ENCODE data around the gene ACAA1.

ACAA1 gene

DNA sequence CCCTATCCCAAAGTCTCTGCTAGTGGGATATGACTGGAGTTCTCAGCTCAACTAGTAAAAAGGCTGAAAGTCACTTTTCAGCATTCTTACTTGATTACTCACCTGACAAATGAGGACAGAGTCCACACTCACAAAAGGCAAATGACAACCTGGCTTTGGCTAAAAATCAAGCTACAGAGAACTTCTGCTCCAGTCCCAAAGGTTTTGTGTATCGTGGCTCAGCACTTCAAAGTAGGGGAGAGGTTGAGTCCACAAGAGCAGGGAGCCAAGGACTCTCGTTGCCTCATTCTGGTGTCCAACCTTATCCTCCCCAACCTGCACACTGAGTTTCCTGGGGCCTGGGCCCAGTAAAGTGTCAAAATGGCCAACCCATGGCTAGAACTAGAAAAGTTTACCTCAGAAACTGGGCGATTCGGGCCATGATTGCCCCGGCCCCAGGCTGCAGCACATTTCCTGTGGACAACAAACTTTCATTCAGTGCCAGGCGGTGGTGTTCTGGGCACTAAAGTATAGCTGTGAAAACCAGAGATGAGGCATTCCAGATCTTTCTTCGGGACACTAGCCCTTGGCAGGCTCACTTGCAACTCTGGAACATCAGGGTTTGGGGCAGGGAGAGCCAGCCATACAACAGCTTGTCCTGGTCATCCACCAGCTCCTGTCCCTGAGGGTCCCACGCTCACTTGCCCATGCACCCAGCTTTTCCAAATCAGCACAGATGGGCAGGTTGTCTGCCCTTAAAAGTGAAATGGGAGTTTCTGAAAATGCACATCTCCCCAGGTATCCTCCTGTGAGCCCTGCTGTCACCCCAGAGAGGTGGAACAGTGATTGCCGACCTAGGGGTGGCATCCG, 3.1 kb downstream of the ACAA1 start:
- DNase-seq: no peak

DNA sequence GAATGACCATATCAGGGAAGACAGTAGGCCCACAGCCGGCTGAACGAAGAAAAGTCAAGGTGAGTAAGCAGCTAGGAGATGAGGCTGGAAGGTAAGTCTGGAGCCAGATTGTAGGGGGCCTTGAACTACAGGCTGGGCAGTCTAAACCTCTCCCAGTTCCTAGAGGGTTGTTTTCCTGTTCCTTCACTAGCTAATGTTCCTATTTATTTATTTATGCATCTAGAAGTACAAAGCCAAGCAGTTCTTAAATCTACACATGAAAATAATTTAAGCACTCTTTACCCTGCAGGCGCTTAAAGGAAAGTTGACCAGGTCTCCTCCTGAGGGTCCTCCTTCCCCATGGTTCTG, 3.7 kb downstream of the ACAA1 start:
- DNase-seq: no peak

DNA sequence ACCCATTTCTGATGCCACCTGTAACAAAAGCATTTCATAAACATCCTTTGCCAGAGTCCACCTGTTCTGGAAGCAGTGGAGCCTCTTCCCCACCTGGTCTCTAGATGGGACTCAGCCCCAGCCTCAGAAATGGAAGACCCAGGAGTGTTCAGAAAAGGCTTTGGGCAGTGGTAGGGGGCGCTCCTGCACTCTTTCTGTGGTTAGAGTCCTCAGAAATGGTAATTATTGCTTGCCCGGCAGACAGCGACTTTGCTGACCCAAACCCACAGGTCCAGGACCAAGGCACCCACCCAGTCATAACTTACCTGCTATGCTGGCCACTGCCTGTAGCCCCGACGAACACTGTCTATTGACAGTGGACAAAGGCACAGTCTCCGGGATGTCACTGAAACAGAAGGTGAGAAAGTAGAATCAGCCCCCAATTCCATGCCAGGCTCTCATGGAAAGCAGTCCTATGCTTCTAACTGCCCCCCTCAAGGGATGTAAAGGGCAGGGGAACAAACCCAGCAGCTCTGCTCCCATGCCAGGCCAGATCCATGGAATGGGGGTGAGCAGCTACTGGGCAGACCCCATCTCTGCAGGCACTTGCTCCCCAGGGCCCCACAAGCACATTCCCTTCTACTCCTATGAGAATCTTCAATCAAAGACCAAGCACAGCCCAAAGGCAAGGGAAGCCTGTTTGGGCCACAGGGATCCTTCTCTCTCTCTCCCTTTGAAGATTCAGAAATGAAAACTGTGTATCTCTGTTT, 5.1 kb downstream of the ACAA1 start:
- DNase-seq: peak; percentile 32

DNA sequence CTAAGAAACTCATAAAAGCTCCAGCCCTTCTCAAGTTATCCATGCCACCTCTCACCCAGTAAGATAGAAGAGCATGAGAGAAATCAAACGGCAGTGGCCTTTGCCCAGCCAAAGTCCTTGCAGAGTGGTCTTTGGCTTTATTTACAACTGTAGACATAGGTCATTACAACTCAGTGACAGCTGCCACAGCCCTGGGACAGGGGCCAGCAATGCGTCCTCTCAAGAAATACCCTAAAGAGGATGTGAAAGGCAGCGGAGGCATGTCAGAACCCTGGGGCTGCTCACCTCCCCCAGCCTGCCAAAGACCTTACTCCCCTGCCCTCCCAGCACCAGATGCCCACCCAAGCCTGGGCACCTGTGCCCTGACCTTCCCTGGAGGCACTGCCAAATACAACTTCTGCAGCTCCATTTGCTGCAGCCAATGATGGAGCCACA, 6.3 kb downstream of the ACAA1 start:
- no peak for DNase-seq

DNA sequence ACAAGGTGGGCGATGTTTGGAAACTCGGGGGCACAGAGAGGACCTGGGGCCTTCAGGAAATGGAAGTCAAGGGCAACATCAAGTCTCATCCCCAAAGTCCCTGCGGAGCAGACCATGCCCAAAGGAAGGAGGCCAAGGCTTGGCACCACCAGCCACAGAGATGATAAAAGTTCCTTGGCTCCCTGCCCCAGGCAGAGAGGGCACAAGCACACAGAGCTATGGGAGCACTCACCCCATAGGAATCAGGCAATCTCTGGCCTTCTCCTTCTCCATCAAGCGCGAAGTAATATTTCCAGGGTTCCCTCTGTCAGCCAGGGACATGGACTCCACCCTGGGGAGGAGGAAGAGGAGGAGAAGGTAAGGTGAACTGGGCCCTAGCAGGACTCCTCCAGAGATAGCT, 7.9 kb downstream of the ACAA1 start:
- no peak for DNase-seq

DNA sequence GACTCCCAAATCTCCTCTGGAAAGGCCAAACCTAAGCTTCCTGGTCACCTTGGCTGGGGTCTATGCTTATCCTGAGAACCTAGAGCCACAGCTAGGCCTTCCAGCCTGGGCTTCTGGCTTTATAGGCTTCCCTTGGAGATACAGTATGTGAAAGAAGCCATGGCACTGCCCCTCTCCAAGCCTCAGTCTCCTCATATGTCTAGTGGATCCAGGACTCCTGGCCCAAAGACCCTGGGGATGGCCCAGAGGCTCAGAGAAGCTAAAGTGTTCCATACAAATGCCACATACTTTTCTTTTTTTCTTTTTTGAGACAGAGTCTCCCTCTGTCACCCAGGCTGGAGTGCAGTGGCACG, 8.6 kb downstream of the ACAA1 start:
- DNase-seq: no peak

DNA sequence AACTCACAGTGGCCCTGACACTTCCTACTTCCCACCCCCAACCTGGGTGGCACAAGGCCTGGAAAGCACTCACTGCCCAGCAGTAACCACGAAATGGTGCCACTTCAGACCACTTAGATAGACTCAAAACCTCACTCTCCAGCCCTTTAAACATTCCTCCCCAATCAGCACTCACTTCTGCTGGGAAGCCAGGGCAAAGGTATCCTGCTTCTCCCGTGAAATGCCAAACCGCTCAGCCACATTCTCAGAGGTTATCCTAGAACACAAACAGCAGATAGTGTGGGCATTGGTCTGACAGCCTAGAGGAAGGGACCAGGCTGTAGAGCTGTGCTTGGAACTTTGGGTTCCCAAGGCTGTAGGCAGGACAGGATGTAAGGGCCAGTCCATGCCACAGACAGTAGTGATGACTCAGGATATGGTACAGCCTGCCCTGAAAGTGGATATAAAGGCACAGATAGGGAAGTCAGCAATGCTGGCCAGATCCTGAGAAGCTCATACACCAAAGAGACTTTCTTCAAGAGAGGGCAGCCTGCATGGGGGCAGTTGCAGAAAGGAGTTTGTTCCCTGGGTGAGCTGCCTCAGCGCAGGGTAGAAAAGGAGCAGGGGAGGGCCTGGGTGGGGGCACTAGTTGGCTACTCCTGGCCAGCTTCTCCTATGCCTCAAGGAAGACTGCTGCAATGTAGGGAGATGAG, 9.2 kb downstream of the ACAA1 start:
- no peak for DNase-seq

DNA sequence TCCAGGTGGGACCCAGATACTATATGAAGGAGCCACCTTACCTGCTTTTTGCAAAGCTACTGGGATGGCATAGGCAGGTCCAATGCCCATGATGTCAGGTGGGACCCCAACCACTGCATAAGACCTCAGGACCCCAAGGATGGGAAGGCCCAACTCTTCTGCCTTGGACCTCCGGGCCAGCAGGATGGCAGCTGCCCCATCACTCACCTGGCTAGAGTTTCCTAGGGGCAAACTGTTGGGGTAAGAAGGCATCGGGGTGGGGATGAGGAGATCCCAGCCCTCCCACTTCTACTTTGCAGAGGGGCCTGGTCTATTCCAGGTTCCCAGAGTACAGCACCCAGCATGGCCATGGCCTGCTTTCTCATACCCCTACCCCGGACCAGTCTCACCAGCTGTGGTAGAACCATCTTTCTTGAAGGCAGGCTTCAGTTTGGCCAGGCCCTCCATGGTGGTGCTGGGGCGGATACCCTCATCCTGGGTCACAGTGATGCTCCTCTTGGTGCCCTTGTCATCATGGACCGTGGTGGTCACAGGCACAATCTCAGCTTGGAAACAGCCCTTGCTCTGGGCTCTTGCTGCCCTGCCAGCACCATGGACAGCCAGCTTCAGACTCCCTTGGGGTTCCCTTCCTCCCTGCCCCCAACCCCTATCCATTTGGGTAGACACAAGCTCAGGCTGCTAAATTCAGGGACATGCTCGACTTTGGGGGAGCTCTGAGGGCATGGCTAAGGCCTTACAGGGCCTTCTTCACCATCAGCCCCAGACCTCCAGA, 10.6 kb downstream of the ACAA1 start:
- DNase-seq: no peak

DNA sequence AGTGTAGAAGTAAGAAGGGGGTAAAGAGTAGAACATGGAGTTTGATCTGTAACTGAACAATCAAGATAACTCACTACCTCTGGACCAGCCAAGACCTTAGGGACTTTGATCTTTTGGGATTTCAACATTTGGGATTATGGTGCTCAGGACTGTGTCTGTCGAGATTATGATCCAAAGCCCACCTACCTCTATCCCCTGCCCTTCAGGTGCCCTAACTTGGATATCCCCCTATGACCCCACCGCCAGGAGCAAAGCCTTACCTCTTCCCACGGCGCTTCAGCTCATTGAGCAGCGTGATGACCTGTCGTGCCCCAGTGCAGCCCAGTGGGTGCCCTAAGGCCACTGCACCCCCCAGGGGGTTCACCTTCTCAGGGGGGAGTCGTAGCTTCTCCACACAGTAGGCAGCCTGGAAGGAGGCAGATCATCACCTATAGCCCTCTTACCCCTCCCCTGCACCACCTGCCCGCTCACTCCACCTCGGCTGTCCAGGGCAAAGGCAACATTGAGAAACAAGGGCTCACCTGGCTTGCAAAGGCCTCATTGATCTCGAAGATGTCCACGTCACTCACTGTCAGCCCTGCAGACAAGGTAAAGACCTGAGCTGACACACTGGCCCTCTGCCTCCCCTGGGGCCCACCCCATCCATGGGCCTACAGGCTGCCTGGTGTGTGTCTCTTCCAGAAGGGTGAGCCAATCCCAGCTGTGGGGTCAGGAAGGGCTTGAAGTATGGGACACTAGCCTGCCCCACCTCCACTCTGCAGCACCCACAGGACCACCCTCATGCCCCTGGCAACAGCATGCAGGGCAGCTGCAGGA, 11.4 kb downstream of the ACAA1 start:
- DNase-seq: no peak

DNA sequence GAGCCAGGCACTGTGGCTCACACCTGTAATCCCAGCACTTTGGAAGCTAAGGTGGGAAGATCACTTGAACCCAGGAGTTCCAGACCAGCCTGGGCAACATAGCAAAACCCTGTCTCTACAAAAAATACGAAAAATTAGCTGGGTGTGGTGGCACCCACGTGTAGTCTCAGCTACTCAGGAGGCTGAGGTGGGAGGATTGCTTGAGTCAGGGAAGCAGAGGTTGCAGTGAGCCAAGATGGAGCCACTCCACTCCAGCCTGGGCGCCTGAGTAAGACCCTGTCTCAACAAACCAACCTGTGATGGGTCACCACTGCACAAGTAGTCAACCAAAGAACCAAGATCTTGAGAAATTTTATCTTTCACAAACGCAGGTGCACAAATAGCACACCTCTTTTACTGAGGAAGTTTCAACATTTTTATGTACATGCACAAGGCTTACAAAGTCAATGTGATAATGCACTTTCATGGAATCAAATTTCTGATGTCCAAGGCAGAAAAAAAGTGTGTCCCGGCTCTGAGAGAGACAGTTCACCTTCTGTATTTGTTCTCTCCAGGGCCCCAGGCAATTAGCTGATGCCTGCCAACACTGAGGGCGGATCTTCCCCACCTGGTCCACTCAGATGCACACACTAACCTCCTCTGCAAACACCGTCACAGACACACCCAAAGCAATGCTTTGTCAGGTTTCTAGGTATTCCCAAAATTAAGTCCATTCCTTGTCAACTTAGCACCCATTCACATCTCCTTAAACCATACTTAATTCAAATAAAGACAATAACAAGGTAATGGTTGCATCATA, 12.4 kb downstream of the ACAA1 start:
- DNase-seq: no peak

DNA sequence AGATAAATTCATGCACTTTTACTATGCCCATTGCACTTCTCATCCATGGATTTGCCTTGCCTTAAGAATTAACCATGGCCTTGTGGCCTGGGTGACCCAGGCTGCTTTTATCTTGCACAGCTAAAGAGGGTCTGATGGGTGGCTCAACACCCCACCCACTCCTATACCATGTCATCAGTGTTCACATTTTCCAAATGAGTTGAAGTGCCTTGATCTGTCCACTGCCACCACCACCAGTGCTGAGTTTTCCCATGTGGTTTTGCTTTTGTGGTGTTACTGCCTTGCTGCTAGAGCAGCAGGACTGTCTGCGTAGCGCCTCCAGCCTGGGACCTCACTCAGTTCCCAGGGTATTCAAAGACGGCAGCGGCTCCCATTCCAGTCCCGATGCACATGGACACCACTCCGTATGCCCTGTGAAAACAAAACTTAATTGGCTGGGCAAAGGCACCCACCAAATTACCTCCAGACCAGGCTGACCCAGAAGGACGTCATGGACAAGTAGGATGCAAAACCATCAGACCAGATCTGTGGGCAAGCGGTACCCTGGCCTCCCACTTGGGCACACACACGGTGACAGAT, 14.1 kb downstream of the ACAA1 start:
- DNase-seq: no peak

DNA sequence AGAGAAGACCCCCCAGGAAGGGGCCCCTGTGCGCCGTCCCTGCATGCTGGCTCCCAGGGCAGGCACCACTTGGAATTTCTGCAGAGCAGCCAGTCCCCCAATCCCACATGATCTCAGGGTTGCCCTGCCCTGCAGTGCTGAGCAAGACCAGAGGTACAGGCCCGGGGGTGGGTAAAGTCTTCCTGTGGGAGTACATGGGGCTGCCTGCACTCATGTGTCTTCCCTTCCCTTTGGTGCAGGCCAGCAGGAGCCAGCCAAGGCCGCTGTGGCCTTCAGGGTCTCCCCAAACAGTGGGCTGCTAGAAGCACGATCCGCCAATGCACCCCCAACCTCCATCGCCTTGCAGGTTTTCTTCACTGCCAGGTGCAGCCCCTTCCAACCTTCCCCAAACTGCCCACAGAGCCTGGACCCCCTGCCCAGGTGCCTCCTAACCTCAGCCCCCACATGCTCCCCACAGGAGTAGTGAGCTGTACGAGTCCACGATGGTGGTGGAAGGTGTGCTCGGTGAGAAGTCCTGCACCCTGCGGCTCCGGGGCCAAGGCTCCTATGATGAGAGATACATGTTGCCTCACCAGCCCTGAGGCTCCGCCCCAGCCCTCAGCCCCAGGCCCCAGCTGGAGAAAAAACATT, 15.0 kb downstream of the ACAA1 start:
- DNase-seq: no peak

DNA sequence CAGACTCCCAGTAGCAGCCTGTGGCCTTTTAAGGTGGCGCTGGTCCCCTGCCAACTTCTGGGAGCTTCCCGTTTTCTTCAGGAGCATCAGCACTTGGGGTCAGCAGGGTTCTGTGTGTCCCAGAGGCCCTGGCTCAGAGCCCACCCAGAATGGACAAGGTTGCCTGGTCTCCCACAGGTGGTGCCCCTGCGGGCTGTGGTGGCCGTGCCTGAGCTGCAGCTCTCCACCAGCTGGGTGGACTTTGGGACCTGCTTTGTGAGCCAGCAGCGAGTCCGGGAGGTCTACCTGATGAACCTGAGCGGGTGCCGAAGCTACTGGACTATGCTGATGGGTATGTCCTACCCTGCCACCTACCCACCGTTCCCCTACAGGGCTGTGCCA, 15.5 kb downstream of the ACAA1 start:
- DNase-seq: no peak

DNA sequence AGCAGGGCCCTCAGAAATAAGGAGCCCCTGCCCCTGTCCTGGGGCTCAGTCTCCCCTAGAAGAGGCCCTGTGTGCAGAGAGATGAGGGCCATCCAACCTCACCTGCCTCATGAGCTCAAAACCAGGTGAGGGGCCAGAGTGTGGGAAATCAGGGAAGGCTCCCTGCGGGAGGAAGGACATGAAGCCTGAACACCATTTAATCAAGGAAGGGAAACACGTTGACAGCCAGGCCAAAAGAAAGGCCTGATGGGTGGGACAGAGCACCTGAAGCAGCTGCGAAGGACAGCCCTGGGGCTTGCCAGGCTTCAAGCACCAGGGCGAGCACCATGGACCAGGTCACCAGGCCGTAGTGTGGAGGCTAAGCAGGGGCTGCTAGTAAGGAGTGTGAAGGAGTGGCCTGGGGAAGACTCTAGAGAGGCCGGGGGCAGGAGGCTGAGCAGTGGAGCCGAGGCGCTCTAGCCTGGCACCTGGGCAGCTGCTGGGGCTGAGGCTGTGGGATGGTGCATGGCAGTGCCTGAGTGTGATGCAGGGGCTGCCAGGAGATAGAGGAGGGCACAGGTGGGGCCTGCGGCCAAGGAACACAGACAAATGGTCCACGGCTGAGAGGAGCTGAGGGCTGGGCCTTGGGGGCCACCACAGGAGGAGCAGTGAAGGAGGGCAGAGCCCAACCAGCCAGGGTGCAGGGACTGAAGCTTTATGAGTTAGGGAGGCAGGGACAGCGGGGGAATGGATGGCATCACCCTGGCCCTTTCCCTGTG, 16.1 kb downstream of the ACAA1 start:
- DNase-seq: no peak

DNA sequence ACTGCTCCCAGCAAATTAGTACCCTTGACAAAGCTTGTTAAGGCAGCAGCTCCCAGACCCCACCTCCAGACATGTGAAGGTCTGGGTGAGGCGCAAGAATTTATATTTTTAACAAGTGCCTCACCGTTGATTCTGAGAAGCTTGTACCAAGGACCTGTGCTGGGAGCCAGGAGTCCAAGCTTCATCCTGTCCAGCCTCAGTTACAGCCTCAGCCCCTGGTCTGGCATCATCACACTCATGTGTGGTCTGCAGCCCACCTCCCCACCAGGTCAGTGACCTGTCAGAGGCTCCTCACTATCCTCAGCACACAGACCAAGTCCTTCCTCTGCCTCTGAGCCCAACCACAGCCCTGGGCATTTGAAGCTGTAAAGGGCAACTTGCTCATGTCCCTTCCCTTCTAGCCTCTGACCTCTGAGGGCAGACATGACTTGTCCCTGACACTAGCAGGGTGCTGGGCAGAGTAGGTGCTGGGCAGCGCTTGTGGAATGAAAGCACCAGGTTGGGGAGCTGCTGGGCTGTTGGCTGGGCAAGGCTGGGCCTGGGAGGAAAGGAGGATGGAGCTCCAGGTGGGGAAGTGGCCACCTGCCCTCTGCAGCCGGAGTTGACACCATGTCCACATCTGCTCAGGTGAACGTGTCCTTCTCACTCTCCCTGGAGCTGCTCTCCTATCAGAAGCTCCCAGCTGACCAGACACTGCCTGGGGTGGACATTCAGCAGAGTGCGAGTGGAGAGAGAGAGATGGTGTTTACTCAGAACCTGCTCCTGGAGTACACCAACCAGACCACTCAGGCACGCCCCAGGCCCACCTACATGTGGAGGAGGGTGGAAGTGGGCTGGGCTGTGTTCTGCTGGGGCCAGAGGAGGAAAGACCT, 16.9 kb downstream of the ACAA1 start:
- DNase-seq: no peak

DNA sequence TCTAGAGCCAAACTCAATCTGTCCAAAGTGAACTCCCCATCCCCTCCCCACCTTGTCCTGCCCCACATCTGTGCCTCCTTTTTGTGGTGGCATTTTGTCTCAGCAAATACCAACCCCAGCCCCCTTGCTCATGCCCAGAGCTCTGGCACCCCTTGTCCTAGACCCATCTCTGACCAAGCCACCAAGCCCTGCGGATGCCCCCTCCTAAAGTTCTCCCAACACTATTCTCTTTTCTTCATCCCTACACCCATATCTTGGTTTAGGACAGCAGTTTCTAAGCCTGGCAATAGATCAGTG, 17.7 kb downstream of the ACAA1 start:
- DNase-seq: no peak

DNA sequence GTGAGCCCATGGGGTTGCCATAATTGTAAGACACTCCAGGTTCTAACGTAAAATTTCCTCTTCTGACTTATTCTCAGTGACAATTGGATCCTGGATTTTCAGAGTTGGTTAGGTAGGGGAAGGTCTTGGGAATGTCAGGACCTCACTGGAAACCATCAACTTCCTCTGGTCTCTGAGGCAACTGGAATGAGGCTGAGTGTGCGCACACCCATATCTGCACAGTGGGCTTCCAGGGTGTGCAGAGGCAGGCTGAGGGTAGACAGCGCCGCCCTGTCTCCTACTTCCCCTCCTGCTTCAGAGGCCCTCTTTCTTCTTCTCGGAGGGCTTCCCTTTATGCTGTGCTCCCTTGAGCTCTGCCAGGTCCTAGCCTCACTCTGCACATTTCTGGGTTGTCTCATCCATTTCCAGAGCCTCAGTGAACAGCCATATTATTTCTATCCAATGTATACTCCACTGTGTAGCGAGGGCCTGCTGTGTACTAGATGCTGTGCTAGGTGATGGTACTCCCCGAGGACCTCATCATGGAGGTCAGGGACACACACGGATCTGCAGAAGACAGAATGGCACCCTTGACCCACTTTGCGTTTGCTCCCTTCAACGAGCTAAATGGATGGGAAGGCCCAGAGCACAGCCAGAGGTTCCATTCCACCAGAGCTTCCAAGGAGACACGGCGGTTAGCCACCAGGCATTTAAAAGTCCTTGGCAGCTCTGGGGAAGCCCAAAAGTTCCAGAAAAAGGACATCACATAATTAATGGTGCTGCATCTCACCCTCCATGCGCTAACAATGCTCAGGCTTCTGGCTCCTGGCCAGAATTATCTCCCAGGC, 18.3 kb downstream of the ACAA1 start:
- DNase-seq: no peak
